NT2/D1 (cell line): ENCODE results near the gene CRYBB1.

Source experiments
- DNase-seq: peaks from one replicate; pipeline ENCODE4 v3.0.0-alpha.2; 2011; ENCODE audit warnings: low read depth, low spot score
- H3K27me3 ChIP-seq: 2 replicates; pipeline ENCODE4 v1.6.0; 2011; ENCODE audit warnings: mild to moderate bottlenecking; ENCODE audit not compliant: insufficient read length, insufficient read depth
- H3K36me3 ChIP-seq: 2 replicates; pipeline ENCODE4 v1.6.1; 2011; ENCODE audit warnings: mild to moderate bottlenecking, low read length, mixed read lengths; ENCODE audit not compliant: insufficient read depth, insufficient read length
- H3K4me1 ChIP-seq: 2 replicates; pipeline ENCODE4 v1.5.1; 2011; ENCODE audit not compliant: insufficient read depth, insufficient read length
- H3K4me3 ChIP-seq: 2 replicates; pipeline ENCODE4 v1.5.1; 2011; ENCODE audit warnings: low read depth; ENCODE audit not compliant: insufficient read length
- H3K9ac ChIP-seq: 2 replicates; pipeline ENCODE4 v1.6.0; 2011; ENCODE audit warnings: low read depth; ENCODE audit not compliant: insufficient read length
- H3K9me3 ChIP-seq: 2 replicates; pipeline ENCODE4 v1.5.1; 2011; ENCODE audit warnings: mild to moderate bottlenecking, low read length; ENCODE audit not compliant: insufficient read depth
- SUZ12 ChIP-seq: IDR thresholded peaks from 2 replicates; pipeline ENCODE4 v1.6.1; 2011; ENCODE audit not compliant: insufficient read length, insufficient read depth; ENCODE audit errors: extremely low read depth
- YY1 ChIP-seq: IDR thresholded peaks from 2 replicates; pipeline ENCODE4 v1.6.1; 2011; ENCODE audit not compliant: insufficient read length, insufficient read depth
- ZNF274 ChIP-seq: IDR thresholded peaks from 2 replicates; pipeline ENCODE4 v1.6.1; 2011; ENCODE audit warnings: mild to moderate bottlenecking, low read depth, low read length

The CRYBB1 gene

GRCh38 chr22:26617271-26618199, at the start of gene CRYBB1:
Gene CRYBB1 (minus strand): TSS chr22:26618027. CDS start chr22:26616319, 1,708 bp downstream.
- no peak within 1 kb of the TSS for H3K4me3 ChIP-seq
- H3K4me1 ChIP-seq = peaks cover 11% of the 10 kb centered on the region
- no peaks in the 10 kb centered on the region for H3K36me3 ChIP-seq
- no peak for DNase-seq
- no peaks in the 10 kb centered on the region for H3K9me3 ChIP-seq
- no peak for TF ChIP-seq SUZ12
- no peak for TF ChIP-seq ZNF274
- TF ChIP-seq YY1 = no peak
- no peak within 1 kb of the TSS for H3K9ac ChIP-seq
- peaks cover 2% of the 10 kb centered on the region for H3K27me3 ChIP-seq

DNA sequence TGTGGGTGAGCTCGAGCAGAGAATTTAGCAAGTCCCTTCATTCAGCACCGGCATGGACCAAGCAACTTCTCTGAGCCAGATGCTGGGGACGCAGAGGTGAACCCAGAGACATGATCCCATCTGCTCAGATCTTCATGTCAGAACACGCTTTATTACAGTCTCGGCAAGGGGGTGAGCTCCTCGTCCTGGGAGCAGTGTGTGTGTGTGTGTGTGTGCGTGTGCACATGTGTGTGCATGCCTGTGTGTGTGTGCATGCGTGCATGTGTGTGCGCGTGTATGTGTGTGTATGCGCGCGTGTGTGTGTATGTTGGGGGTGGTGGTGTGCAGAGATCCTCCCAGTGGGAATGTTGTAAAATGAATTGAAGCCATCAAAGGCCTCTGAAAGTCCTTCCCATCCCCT, 49.3 kb upstream of the CRYBB1 start:
- Histone ChIP-seq H3K9ac (no peak overlapping the region), H3K9me3 (no peaks in the 10 kb centered on the region), H3K36me3 (no peaks in the 10 kb centered on the region), H3K4me3 (no peak overlapping the region), H3K4me1 (peaks cover 2% of the 10 kb centered on the region), H3K27me3 (no peaks in the 10 kb centered on the region)
- DNase-seq = no peak
- no peak for TF ChIP-seq YY1
- TF ChIP-seq ZNF274 = no peak
- TF ChIP-seq SUZ12 = no peak

GRCh38 chr22:26665813-26666231, 48.0 kb upstream of the CRYBB1 start:
- no peak for DNase-seq
- Histone ChIP-seq H3K27me3 (no peaks in the 10 kb centered on the region), H3K4me3 (no peak overlapping the region)

DNA sequence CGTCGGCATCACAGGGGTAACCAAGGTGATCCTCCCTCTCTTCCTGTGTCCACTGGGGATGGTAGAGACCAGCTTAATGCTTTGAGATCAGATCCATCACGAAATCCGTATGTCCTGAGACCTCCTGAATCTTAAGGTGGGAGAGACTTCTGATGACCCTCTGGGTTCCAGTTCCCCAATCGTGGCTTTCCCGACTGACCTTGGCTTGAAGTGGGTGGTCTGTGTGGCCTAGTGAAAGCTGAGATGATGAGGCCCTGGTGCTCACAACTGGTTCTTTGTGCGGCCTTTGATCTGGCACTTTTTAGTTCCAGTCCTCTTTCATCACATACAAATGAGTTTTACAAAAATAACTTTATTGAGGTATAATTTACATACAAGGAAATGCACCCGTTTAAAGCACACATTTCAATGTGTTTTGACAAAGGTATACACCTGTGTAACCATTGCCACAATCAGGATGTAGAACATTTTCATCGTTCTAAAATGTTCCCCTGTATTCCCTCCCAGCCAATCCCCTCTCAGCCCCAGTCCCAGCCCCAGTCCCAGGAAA, 45.6 kb upstream of the CRYBB1 start:
- Histone ChIP-seq H3K4me1 (peaks cover 7% of the 10 kb centered on the region), H3K36me3 (no peaks in the 10 kb centered on the region), H3K4me3 (no peak overlapping the region), H3K27me3 (peaks cover 1% of the 10 kb centered on the region), H3K9ac (no peak overlapping the region), H3K9me3 (no peaks in the 10 kb centered on the region)
- no peak for DNase-seq
- TF ChIP-seq SUZ12 (no peak), ZNF274 (no peak), YY1 (no peak)

More at GRCh38 chr22:26665813-26666231, 48.0 kb upstream of the CRYBB1 start:
- Histone ChIP-seq H3K9me3 (no peaks in the 10 kb centered on the region), H3K9ac (no peak overlapping the region), H3K4me1 (peaks cover 5% of the 10 kb centered on the region), H3K36me3 (no peaks in the 10 kb centered on the region)
- TF ChIP-seq SUZ12 (no peak), YY1 (no peak), ZNF274 (no peak)

GRCh38 chr22:26662160-26662559, 44.3 kb upstream of the CRYBB1 start:
- Histone ChIP-seq H3K9ac (no peak overlapping the region), H3K36me3 (no peaks in the 10 kb centered on the region), H3K4me1 (peaks cover 9% of the 10 kb centered on the region), H3K4me3 (no peak overlapping the region), H3K27me3 (peaks cover 14% of the 10 kb centered on the region), H3K9me3 (no peaks in the 10 kb centered on the region)
- no peak for DNase-seq
- TF ChIP-seq ZNF274 (no peak), SUZ12 (no peak), YY1 (no peak)

GRCh38 chr22:26660961-26661578, 43.2 kb upstream of the CRYBB1 start:
- Histone ChIP-seq H3K9me3 (no peaks in the 10 kb centered on the region), H3K27me3 (peaks cover 24% of the 10 kb centered on the region), H3K4me3 (no peak overlapping the region), H3K4me1 (peaks cover 9% of the 10 kb centered on the region), H3K9ac (peak overlapping the region; percentile 50), H3K36me3 (no peaks in the 10 kb centered on the region)
- TF ChIP-seq SUZ12 (no peak), ZNF274 (no peak), YY1 (no peak)
- peak; percentile 74 for DNase-seq

DNA sequence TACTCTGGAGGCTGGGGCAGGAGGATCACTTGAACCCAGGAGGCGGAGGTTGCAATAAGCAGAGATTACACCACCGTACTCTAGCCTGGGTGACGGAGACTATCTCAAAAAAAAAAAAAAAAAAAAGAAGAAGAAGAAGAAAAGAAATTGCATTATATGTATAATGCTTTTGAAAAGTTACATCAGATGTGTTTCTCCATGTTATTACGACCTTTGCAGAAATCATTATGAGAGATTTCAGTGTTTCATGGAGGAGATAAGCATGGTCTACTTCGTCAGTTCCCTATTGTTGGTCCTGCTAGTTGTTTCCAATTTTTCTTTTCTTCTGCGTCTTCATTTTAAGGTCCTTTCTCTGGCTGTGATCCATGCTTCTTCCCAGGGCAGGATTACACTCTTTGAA, 42.5 kb upstream of the CRYBB1 start:
- H3K27me3 ChIP-seq = peaks cover 27% of the 10 kb centered on the region
- H3K4me1 ChIP-seq = peaks cover 9% of the 10 kb centered on the region
- TF ChIP-seq SUZ12 (no peak), ZNF274 (no peak), YY1 (no peak)
- H3K9me3 ChIP-seq = no peaks in the 10 kb centered on the region
- H3K4me3 ChIP-seq = no peak overlapping the region
- no peak for DNase-seq
- no peak overlapping the region for H3K9ac ChIP-seq
- no peaks in the 10 kb centered on the region for H3K36me3 ChIP-seq
